WI38 (cell line): ENCODE measurements around the gene AGR2.

Source experiments
- H3K4me3 ChIP-seq: 2 replicates; pipeline ENCODE4 v1.5.1; 2011; ENCODE audit warnings: low read depth, mild to moderate bottlenecking, control low read depth, low read length
- CTCF ChIP-seq: IDR thresholded peaks from 2 replicates; pipeline ENCODE4 v1.5.1; 2012; ENCODE audit warnings: low read depth, mild to moderate bottlenecking, control low read depth, low read length

The AGR2 gene

GRCh38 chr7:16787127-16787526 is 17.7 kb downstream of the AGR2 start:
- TF ChIP-seq CTCF = no peak
- no peak overlapping the region for H3K4me3 ChIP-seq

GRCh38 chr7:16786257-16786656 is 18.5 kb downstream of the AGR2 start:
- TF ChIP-seq CTCF = no peak
- H3K4me3 ChIP-seq = no peak overlapping the region

- no peak overlapping the region for H3K4me3 ChIP-seq
- TF ChIP-seq CTCF = no peak
Measured at GRCh38 chr7:16785846-16786245, 19.0 kb downstream of the AGR2 start.

GRCh38 chr7:16785321-16785720 is 19.5 kb downstream of the AGR2 start:
- no peak overlapping the region for H3K4me3 ChIP-seq
- no peak for TF ChIP-seq CTCF

GRCh38 chr7:16780596-16780995 is 24.2 kb downstream of the AGR2 start:
- H3K4me3 ChIP-seq = no peak overlapping the region
- no peak for TF ChIP-seq CTCF

- no peak overlapping the region for H3K4me3 ChIP-seq
- no peak for TF ChIP-seq CTCF
Measured at GRCh38 chr7:16779051-16779450, 25.7 kb downstream of the AGR2 start.

GRCh38 chr7:16778476-16778875 is 26.3 kb downstream of the AGR2 start:
- no peak overlapping the region for H3K4me3 ChIP-seq
- no peak for TF ChIP-seq CTCF
